ENCODE data around the gene RXRA. TPM values are rescaled to one million over a fixed set of nuclear protein-coding genes. Genes with fewer than 3 reads are reported as not detected.

Gene RXRA
- total and polyA plus RNA-seq, 4 donors: 41.5 to 116 (median 74.1) TPM

- Histone ChIP-seq H3K4me3 (ENCODE audit: low read depth in 1 of 3, low read length in 3 of 3) (no peak overlapping the region), H3K27ac (ENCODE audit: low read depth in 1 of 2, low read length in 2 of 2) (peak overlapping the region in 1 of 2 donors; percentile 17), H3K4me1 (ENCODE audit: control insufficient read depth in 4 of 4, insufficient read depth in 4 of 4, low read length in 3 of 4) (peaks cover 0 to 50% (median 27%) of the 10 kb centered on the region in 4 donors), H3K36me3 (ENCODE audit: control insufficient read depth in 4 of 4, insufficient read depth in 3 of 4, low read depth in 1 of 4, low read length in 3 of 4) (peaks cover 21 to 62% (median 34%) of the 10 kb centered on the region in 4 donors), H3K27me3 (ENCODE audit: control insufficient read depth in 4 of 4, insufficient read depth in 4 of 4, low read length in 3 of 4) (no peaks in the 10 kb centered on the region), H3K9me3 (ENCODE audit: control insufficient read depth in 4 of 4, low read length in 3 of 4) (no peaks in the 10 kb centered on the region), H3K9ac (ENCODE audit: low read depth in 1 of 2, low read length in 2 of 2) (no peak overlapping the region)
- WGBS: 91% methylated on average over 9 of the region's 9 CpGs
- no peak for TF ChIP-seq YY1 (IDR thresholded peaks at IDR 0.05)
- no peak for TF ChIP-seq FOXA2 (IDR thresholded peaks at IDR 0.05)
- TF ChIP-seq GABPA (IDR thresholded peaks at IDR 0.05 in 1 of 2, conservative IDR thresholded peaks at IDR 0.05 in 1 of 2): no peak
- no peak for TF ChIP-seq NR2F2 (IDR thresholded peaks at IDR 0.05)
- TF ChIP-seq ATF3 (IDR thresholded peaks at IDR 0.05): no peak
- no peak for TF ChIP-seq CTCF (IDR thresholded peaks at IDR 0.05; ENCODE audit: low read depth, low read length, missing input control)
- no peak for TF ChIP-seq FOXA1 (IDR thresholded peaks at IDR 0.05)
- TF ChIP-seq HNF4G (IDR thresholded peaks at IDR 0.05): no peak
- no peak for DNase-seq (ENCODE audit: low spot score)
Observed at GRCh38 chr9:134425812-134426211, 99.6 kb downstream of the RXRA start.

GRCh38 chr9:134426436-134426835, 100.2 kb downstream of the RXRA start:
- H3K27ac ChIP-seq (ENCODE audit: low read depth in 1 of 2, low read length in 2 of 2): no peak overlapping the region
- no peak overlapping the region for H3K4me3 ChIP-seq (ENCODE audit: low read depth in 1 of 3, low read length in 3 of 3)
- WGBS: 94% methylated on average over 15 of the region's 15 CpGs
- peaks cover 0 to 49% (median 30%) of the 10 kb centered on the region in 4 donors for H3K4me1 ChIP-seq (ENCODE audit: control insufficient read depth in 4 of 4, insufficient read depth in 4 of 4, low read length in 3 of 4)
- H3K36me3 ChIP-seq (ENCODE audit: control insufficient read depth in 4 of 4, insufficient read depth in 3 of 4, low read depth in 1 of 4, low read length in 3 of 4): peaks cover 22 to 63% (median 31%) of the 10 kb centered on the region in 4 donors
- TF ChIP-seq ZBTB33 (IDR thresholded peaks at IDR 0.05): no peak
- no peak for TF ChIP-seq EGR1 (IDR thresholded peaks at IDR 0.05; ENCODE audit: low read depth in 2 of 2)
- TF ChIP-seq FOXA1 (IDR thresholded peaks at IDR 0.05): no peak
- no peak for TF ChIP-seq HNF4A (conservative IDR thresholded peaks at IDR 0.05)
- TF ChIP-seq TAF1 (conservative IDR thresholded peaks at IDR 0.05): no peak
- TF ChIP-seq CTCF (IDR thresholded peaks at IDR 0.05; ENCODE audit: low read depth, low read length, missing input control): no peak
- TF ChIP-seq HNF4G (IDR thresholded peaks at IDR 0.05): no peak
- no peak overlapping the region for H3K9ac ChIP-seq (ENCODE audit: low read depth in 1 of 2, low read length in 2 of 2)
- H3K9me3 ChIP-seq (ENCODE audit: control insufficient read depth in 4 of 4, low read length in 3 of 4): no peaks in the 10 kb centered on the region
- no peak for DNase-seq (ENCODE audit: low spot score)
- H3K27me3 ChIP-seq (ENCODE audit: control insufficient read depth in 4 of 4, insufficient read depth in 4 of 4, low read length in 3 of 4): no peaks in the 10 kb centered on the region
